Fibroblast of lung (primary cell): ENCODE measurements around the gene SMAD2.

Experiments used
- EZH2 ChIP-seq: IDR thresholded peaks from 2 replicates; pipeline ENCODE4 v1.5.1; 2012; ENCODE audit warnings: low read length, control low read depth, mild to moderate bottlenecking; ENCODE audit errors: missing control alignments
- TF ChIP-seq, protein P1 (sequence below), 2 donors: IDR thresholded peaks in 1 of 2; conservative IDR thresholded peaks in 1 of 2; 1 replicate in 1 of 2; 2 replicates in 1 of 2; pipeline ENCODE4 v1.5.1; 2011 to 2012; ENCODE audit warnings: low read length in 2 of 2, control low read depth in 1 of 2, inconsistent platforms in 1 of 2, low read depth in 1 of 2, mild to moderate bottlenecking in 1 of 2

DNA sequence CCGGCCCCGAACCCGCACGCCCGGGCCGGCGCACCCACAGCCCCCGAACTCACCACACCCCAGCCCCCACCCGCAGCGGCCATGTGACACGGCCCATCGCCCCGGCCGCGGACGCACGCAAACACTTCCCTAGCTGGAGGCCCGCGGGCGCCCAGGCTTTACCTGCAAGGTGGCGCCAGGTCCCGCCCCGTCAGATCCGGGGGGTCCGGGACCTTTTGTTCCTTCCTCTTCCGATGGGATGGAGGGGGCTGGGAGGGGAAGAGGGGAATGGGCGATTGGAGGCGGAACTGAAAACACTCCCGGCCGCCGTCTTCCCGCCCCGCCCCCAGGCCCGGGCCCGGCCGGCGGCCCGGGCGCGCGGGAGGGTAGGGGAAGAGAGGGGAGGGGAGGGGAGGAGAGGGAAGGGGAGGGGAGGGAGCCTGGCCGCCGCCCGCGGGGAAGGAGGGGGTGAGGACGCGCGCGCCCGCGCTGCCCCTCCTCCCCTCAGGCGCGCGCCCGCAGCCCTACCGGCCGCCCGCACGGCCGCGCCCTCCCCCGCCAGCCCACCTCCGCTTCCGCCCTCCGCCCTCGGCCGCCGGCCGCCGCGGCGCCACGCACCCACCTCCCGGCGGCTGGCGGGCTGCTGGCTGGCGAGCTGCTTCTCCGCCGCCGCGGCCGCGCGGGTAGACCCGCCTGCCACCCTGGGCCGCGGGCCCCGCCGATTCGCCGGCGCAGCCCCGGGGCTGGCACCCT lies at the start of gene SMAD2:
- TF ChIP-seq, protein P1, sequence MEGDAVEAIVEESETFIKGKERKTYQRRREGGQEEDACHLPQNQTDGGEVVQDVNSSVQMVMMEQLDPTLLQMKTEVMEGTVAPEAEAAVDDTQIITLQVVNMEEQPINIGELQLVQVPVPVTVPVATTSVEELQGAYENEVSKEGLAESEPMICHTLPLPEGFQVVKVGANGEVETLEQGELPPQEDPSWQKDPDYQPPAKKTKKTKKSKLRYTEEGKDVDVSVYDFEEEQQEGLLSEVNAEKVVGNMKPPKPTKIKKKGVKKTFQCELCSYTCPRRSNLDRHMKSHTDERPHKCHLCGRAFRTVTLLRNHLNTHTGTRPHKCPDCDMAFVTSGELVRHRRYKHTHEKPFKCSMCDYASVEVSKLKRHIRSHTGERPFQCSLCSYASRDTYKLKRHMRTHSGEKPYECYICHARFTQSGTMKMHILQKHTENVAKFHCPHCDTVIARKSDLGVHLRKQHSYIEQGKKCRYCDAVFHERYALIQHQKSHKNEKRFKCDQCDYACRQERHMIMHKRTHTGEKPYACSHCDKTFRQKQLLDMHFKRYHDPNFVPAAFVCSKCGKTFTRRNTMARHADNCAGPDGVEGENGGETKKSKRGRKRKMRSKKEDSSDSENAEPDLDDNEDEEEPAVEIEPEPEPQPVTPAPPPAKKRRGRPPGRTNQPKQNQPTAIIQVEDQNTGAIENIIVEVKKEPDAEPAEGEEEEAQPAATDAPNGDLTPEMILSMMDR (conservative IDR thresholded peaks at IDR 0.05 in 1 of 2, IDR thresholded peaks at IDR 0.05 in 1 of 2; ENCODE audit: low read depth in 1 of 2, low read length in 2 of 2), result no peak
- TF ChIP-seq EZH2, result no peak
